GM13976 (cell line): ENCODE data around the gene PRDX6.
"Not testable (repeated sequence)": the region's sequence is repeated elsewhere in the genome, so short reads cannot be mapped to it uniquely, and the experiment has no call there.

Source experiments
- DNase-seq: peaks from one replicate; pipeline ENCODE4 v3.0.0; 2012; ENCODE audit warnings: low spot score
- in situ Hi-C: fragments of 300-500 bp; cut with MboI; formaldehyde crosslinking; loops from one replicate; pipeline ENCODE4 v1.12.0; 2022; ENCODE audit warnings: low sequenced_read_pairs, mixed read lengths, inconsistent platforms; ENCODE audit not compliant: unreplicated experiment
- TF ChIP-seq, protein P1 (sequence below): IDR thresholded peaks from 2 replicates; pipeline ENCODE4 v1.5.1; 2012; ENCODE audit warnings: borderline replicate concordance, mild to moderate bottlenecking; ENCODE audit not compliant: insufficient read depth; ENCODE audit errors: extremely low read depth, missing control alignments, control extremely low read depth

Gene PRDX6

DNA sequence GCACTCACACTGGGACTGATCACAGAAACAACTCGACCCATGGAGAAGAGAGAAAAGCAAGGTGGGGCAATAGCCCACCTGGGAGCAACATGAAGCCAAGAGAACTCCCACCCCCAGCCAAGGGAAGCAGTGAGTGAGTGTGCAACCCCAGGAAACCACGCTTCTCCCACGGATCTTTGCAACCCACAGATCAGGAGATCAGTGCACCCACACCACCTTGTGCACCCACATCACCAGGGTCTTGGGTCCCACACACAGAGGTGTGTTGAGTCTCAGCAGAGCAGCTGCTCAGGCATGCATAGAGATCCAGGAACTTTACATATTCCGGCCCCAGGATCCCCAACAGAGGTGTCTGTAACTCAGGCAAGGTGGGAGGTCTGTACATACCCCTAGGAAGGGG lies 17.2 kb upstream of the PRDX6 start:
- DNase-seq: no peak
- in situ Hi-C loops: no loop called here
- TF ChIP-seq, protein P1, sequence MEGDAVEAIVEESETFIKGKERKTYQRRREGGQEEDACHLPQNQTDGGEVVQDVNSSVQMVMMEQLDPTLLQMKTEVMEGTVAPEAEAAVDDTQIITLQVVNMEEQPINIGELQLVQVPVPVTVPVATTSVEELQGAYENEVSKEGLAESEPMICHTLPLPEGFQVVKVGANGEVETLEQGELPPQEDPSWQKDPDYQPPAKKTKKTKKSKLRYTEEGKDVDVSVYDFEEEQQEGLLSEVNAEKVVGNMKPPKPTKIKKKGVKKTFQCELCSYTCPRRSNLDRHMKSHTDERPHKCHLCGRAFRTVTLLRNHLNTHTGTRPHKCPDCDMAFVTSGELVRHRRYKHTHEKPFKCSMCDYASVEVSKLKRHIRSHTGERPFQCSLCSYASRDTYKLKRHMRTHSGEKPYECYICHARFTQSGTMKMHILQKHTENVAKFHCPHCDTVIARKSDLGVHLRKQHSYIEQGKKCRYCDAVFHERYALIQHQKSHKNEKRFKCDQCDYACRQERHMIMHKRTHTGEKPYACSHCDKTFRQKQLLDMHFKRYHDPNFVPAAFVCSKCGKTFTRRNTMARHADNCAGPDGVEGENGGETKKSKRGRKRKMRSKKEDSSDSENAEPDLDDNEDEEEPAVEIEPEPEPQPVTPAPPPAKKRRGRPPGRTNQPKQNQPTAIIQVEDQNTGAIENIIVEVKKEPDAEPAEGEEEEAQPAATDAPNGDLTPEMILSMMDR: no peak

DNA sequence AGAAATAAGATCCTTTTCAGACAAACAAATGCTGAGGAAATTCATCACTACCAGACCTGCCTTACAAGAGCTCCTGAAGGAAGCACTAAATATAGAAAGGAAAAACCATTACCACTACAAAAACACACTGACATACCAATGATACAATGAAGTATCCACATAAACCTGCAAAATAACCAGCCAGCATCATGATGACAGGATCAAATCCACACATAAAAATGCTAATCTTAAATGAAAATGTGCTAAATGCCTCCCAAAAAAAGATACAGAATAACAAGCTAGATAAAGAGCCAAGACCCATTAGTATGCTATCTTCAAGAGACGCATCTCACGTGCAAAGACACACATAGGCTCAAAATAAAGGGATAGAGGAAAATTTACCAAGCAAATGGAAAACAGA lies 14.5 kb upstream of the PRDX6 start:
- in situ Hi-C loops, DNase-seq: not testable (repeated sequence)

DNA sequence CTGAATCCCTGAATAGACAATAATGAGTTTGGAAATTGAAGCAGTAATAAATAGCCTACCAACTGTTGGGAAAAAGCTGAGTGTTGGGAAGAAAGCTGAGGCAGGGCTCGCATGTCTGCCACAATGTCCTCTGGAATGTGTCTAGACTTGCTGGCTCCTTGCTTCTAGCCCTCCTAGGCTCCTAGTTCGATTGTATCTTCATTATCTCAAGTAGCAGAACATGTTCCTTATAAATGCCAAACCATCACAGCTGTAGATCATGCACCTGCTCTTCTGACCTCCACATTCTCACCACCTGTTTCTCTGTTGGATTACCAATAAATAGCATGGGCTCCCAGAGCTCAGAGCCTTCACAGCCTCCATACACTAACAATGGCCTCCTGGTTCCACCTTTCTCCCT lies 12.9 kb upstream of the PRDX6 start:
- DNase-seq, in situ Hi-C loops: not testable (repeated sequence)

DNA sequence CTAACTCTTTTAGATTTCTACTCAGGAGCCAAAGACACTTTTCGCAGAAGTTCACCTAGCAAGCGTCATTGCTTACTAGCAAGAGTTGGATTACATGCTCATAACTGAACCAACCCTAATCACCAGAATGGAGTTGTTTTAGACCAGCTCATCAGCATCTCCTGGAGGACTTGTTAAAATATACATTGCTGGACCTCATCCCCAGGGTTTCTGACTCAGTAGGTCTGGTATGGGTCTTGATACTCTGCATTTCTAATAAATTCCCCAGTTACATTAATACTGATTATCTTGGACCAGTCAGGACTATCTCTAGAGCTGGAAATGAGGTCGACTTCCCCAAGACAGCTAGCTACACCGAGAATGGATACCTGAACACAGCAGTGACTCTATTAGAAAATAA lies 9.7 kb upstream of the PRDX6 start:
- in situ Hi-C loops: no loop called here
- no peak for DNase-seq
- TF ChIP-seq, protein P1: no peak

DNA sequence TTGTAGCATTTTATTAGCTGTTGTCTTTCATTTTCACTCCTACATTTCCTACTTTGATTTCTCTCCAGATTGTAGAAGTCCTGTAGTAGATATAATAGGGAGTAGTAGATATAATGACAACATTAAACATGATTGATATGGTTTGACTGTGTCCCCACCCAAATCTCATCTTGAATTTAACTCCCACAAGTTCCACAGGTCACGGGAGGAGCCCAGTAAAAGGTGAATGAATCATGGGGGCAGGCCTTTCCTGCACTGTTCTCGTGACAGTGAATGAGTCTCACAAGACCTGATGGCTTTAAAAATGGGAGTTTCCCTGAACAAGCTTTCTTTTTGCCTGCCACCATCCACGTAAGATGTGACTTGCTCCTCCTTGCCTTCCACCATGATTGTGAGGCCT lies 7.5 kb upstream of the PRDX6 start:
- DNase-seq: no peak
- TF ChIP-seq, protein P1: no peak
- in situ Hi-C loops: no loop called here

DNA sequence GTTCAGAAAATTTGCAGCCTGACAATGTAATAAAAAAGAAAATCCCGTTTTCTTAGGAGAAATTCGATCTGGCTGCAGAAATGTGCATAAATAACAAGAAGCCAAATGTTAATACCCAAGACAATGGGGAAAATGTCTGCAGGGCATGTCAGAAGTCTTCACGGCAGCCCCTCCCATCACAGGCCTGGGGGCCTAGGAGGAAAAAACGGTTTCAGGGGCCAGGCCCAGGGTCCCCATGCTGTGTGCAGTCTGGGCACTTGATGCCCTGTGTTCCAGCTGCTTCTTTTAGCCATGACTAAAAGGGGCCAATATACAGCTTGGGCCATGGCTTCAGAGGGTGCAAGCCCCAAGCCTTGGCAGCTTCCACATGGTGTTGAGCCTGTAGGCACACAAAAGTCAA lies 6.5 kb upstream of the PRDX6 start:
- DNase-seq: no peak
- in situ Hi-C loops: no loop called here
- TF ChIP-seq, protein P1: no peak

DNA sequence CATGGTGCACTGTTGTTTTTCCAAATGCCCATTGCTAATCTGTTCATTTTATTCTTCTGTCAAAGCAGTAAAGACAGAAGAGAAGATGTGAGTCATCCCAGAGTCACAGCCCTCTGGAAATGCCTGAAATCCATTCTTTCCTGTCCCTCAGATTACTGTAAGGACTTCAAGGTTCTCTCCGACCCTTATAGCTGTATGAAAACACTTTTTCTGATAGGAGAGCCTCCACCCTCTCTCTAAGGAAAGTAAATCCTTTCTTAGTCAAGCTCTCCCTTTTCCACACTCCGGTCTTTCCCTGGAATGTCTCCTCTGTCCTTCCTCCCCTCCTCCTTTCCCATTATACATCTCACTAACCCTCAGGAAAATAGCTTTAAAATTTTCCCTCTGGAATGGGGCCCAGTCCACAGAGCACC lies 3.5 kb upstream of the PRDX6 start:
- in situ Hi-C loops: no loop called here

DNA sequence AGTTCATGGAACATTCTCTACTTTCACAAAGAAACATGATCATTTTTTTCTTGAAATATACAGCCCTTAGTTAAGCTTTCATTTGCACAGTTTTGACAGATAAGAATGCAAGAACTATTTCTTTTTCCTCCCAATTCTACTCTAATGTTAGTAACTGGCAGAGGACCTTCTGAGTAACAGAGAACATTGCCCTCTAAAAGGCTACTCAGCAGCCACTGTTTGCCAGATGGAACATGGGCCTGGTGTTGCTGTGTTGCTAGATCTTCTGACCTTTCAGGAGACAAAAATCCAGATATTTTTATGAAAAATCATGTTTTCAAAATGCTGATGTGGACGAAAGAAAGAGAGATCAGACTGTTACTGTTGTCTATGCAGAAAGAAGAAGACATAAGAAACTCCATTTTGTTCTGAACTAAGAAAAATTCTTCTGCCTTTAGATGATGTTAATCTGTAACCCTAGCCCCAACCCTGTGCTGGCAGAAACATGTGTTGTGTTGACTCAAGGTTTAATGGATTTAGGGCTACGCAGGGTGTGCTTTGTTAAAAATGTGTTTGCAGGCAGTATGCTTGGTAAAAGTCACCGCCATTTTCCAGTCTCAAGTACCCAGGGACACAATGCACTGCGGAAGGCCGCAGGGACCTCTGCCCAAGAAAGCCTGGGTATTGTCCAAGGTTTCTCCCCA lies 2.9 kb upstream of the PRDX6 start:
- in situ Hi-C loops: no loop called here
- DNase-seq: no peak
- TF ChIP-seq, protein P1: no peak

More for the DNA sequence above, 3.5 kb upstream of the PRDX6 start:
- DNase-seq: no peak
- TF ChIP-seq, protein P1: no peak

DNA sequence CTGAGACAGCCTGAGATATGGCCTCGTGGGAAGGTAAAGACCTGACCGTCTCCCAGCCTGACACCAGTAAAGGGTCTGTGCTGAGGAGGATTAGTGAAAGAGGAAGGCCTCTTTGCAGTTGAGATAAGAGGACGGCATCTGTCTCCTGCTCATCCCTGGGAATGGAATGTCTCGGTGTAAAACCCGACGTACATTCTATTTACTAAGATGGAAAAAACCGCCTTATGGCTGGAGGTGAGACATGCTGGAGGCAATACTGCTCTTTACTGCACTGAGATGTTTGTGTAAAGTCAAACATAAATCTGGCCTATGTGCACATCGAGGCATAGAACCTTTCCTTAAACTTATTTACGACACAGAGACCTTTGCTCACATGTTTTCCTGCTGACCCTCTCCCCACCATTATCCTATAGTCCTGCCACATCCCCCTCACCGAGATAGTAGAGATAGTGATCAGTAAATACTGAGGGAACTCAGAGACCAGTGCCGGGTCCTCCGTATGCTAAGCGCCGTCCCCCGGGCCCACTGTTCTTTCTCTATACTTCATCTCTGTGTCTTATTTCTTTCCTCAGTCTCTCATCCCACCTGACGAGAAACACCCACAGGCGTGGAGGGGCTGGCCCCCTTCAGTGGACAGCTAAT lies 2.2 kb upstream of the PRDX6 start:
- in situ Hi-C loops, DNase-seq: not testable (repeated sequence)
